Measurements from ENCODE around the gene ELP4. TPM values are rescaled to one million over a fixed set of nuclear protein-coding genes. Genes with fewer than 3 reads are reported as not detected.

Gene ELP4
- total RNA-seq, 1 experiment from 2014 or later = 21.4 TPM

DNA sequence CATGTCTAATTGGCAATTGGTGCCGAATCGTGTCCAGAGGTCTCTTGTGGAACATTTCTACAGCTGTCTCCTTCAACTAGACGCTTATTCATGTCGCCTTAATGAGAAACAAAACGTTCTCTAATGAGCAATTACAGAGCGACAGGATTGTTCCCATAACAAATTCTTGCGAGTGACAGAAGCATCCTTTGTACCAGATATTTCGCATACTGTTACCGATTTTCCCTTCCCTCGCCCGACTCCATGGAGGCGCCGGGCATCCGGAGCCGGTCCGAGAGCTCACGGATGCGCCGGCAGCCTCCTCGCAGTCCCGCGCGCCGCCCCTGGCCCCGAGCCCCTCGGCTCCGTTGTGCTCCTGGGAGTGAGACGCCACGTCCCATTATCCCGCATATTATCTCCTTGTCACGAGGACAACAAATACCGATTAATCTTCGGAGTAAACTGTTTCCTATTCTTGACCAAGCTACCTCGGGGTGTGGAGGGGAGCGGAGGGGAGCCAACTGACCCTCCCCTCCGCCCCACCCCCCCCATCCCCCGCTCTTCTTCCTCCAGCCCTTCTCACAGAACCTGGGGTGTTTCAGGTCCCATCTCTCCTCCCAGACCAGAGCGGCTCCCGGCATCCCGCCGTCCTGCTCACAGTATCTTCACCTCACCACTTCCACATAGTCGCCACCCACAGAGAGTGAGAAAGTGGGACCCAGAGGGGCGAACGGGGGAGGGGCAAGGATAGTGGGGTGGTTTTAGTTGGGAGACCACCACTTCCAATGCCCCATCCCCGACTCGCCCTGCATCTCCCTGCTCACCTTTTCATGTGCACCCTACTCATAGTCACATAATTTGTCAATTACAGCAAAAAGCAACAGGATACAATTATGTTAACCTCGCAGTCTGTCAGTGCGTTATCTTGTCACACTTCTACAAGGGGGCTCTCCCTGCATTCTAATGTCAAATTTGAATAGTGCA lies 290.1 kb downstream of the ELP4 start:
- H4K20me1 ChIP-seq (ENCODE audit: insufficient read depth) = no peaks in the 10 kb centered on the region
- no peak overlapping the region for H3K27ac ChIP-seq (ENCODE audit: low read depth, low read length)
- no TSS peak for BruUV-seq (replicated peaks)
- no peaks in the 10 kb centered on the region for H3K4me1 ChIP-seq (ENCODE audit: control insufficient read depth in 1 of 2, insufficient read depth in 2 of 2, low read length in 2 of 2)
- DNase-seq (ENCODE audit: low read depth, low spot score) (no peak), ATAC-seq (no peak)
- ChIA-PET RAD21 (ENCODE audit: low non-redundant PET in 1 of 2, low total read pairs in 2 of 2, uncharacterized antibody in 2 of 2, unreplicated experiment in 2 of 2) (interaction anchor here in 1 of 2 experiments (0.6 kb wide), 1 partner anchor 162 kb away, joined by 3 read pairs; no protein-coding TSS in a partner anchor), CTCF (no interaction called here), POLR2A (no interaction called here)
- no peak overlapping the region for H3K9ac ChIP-seq (ENCODE audit: low read length)
- H3K4me3 ChIP-seq (replicated peaks in 1 of 2; ENCODE audit: low read depth in 1 of 2, low read length in 2 of 2) = no peak overlapping the region
- TF ChIP-seq, protein P1, sequence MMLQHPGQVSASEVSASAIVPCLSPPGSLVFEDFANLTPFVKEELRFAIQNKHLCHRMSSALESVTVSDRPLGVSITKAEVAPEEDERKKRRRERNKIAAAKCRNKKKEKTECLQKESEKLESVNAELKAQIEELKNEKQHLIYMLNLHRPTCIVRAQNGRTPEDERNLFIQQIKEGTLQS (IDR thresholded peaks at IDR 0.05) = no peak
- H3K4me2 ChIP-seq (ENCODE audit: low read length) = no peak overlapping the region
- H3K36me3 ChIP-seq (ENCODE audit: control insufficient read depth in 1 of 2, insufficient read depth in 2 of 2, low read length in 2 of 2) = no peaks in the 10 kb centered on the region; a peak in 1 of 4 replicates
- intact Hi-C loops (cut with micrococcal nuclease) = no loop called here
- H2AFZ ChIP-seq (ENCODE audit: low read depth, low read length, poor library complexity, severe bottlenecking) = no peak overlapping the region
- no peaks in the 10 kb centered on the region for H3K79me2 ChIP-seq (ENCODE audit: insufficient read depth, low read length)
- H3K9me2 ChIP-seq (ENCODE audit: insufficient read depth) = no peaks in the 10 kb centered on the region
- H3K9me3 ChIP-seq (ENCODE audit: control insufficient read depth in 1 of 2, insufficient read depth in 1 of 2, low read depth in 1 of 2, low read length in 2 of 2) = no peaks in the 10 kb centered on the region
- no peaks in the 10 kb centered on the region for H3K27me3 ChIP-seq (ENCODE audit: insufficient read depth, low read length)

DNA sequence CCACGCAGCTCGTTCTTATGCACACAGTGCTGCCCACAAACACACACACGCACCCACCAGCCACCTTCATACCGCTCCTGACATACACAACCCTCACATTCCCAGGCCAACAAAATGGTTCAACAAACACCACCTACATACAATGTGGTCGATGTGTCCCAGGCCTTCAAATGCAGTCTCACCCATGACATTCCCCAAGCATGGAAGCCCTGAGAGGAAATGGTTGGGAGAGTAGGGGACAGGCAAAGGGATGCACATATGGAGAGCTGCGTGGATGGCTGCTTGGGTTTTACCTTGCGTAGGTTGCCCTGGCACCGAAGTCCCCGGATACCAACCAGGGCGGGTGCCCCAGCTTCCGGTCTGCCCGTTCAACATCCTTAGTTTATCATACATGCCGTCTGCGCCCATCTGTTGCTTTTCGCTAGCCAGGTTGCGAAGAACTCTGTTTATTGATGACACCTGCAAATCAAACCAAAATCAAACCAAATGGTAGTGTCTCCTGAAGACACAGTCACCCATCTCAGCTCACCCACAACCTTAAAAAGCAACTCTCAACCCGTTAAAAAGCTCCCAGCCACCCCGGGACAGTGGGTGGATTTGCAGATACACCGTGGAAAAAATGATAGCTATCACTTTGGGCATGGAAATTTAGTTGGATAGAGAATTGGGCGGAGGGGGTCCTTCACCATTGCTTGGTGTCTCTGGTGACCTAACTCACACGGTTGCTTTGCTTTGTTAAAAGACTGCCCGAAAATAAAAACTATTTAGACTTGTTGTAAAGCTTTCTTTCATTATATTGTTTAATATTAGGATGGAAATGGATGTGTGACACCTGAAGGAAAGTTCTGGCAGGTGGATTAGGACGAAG lies 291.1 kb downstream of the ELP4 start:
- Histone ChIP-seq H3K27ac (ENCODE audit: low read depth, low read length) (no peak overlapping the region), H3K4me3 (replicated peaks in 1 of 2; ENCODE audit: low read depth in 1 of 2, low read length in 2 of 2) (no peak overlapping the region), H3K9me3 (ENCODE audit: control insufficient read depth in 1 of 2, insufficient read depth in 1 of 2, low read depth in 1 of 2, low read length in 2 of 2) (no peaks in the 10 kb centered on the region), H3K4me1 (ENCODE audit: control insufficient read depth in 1 of 2, insufficient read depth in 2 of 2, low read length in 2 of 2) (no peaks in the 10 kb centered on the region), H4K20me1 (ENCODE audit: insufficient read depth) (no peaks in the 10 kb centered on the region), H3K27me3 (ENCODE audit: insufficient read depth, low read length) (no peaks in the 10 kb centered on the region), H3K9ac (ENCODE audit: low read length) (no peak overlapping the region), H3K9me2 (ENCODE audit: insufficient read depth) (no peaks in the 10 kb centered on the region), H3K79me2 (ENCODE audit: insufficient read depth, low read length) (no peaks in the 10 kb centered on the region), H2AFZ (ENCODE audit: low read depth, low read length, poor library complexity, severe bottlenecking) (no peak overlapping the region), H3K4me2 (ENCODE audit: low read length) (no peak overlapping the region), H3K36me3 (ENCODE audit: control insufficient read depth in 1 of 2, insufficient read depth in 2 of 2, low read length in 2 of 2) (no peaks in the 10 kb centered on the region; a peak in 1 of 4 replicates)
- ATAC-seq (no peak), DNase-seq (ENCODE audit: low read depth, low spot score) (no peak)
- no TSS peak for BruUV-seq (replicated peaks)
- ChIA-PET RAD21 (ENCODE audit: low non-redundant PET in 1 of 2, low total read pairs in 2 of 2, uncharacterized antibody in 2 of 2, unreplicated experiment in 2 of 2) (interaction anchor here in 1 of 2 experiments (0.6 kb wide), 1 partner anchor 163 kb away, joined by 3 read pairs; no protein-coding TSS in a partner anchor), POLR2A (no interaction called here), CTCF (no interaction called here)
- intact Hi-C loops (cut with micrococcal nuclease) = no loop called here
- no peak for TF ChIP-seq SIN3A (IDR thresholded peaks at IDR 0.05; ENCODE audit: low read depth)
- TF ChIP-seq YY1 (IDR thresholded peaks at IDR 0.05; ENCODE audit: extremely low read depth, insufficient replicate concordance, low read depth, low read length) = no peak
- no peak for TF ChIP-seq EZH2phosphoT487 (IDR thresholded peaks at IDR 0.05; ENCODE audit: borderline replicate concordance)
- TF ChIP-seq, protein P2, sequence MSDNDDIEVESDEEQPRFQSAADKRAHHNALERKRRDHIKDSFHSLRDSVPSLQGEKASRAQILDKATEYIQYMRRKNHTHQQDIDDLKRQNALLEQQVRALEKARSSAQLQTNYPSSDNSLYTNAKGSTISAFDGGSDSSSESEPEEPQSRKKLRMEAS (IDR thresholded peaks at IDR 0.05) = no peak
- no peak for TF ChIP-seq TCF7L2 (IDR thresholded peaks at IDR 0.05; ENCODE audit: borderline replicate concordance, extremely low read depth, insufficient read depth, insufficient read length)
- TF ChIP-seq POLR2AphosphoS5 (IDR thresholded peaks at IDR 0.05; ENCODE audit: low read depth, low read length) = no peak
- no peak for TF ChIP-seq FOSL1 (IDR thresholded peaks at IDR 0.05; ENCODE audit: low read depth)
- TF ChIP-seq EGR1 (IDR thresholded peaks at IDR 0.05; ENCODE audit: low read depth) = no peak

Data from HCT116 (cell line).